Measurements from ENCODE around the gene OXER1. TPM values are rescaled to one million over a fixed set of nuclear protein-coding genes. Genes with fewer than 3 reads are reported as not detected.

Gene OXER1
- total RNA-seq, 1 donor from 2014 or later, result 4.6 TPM

DNA sequence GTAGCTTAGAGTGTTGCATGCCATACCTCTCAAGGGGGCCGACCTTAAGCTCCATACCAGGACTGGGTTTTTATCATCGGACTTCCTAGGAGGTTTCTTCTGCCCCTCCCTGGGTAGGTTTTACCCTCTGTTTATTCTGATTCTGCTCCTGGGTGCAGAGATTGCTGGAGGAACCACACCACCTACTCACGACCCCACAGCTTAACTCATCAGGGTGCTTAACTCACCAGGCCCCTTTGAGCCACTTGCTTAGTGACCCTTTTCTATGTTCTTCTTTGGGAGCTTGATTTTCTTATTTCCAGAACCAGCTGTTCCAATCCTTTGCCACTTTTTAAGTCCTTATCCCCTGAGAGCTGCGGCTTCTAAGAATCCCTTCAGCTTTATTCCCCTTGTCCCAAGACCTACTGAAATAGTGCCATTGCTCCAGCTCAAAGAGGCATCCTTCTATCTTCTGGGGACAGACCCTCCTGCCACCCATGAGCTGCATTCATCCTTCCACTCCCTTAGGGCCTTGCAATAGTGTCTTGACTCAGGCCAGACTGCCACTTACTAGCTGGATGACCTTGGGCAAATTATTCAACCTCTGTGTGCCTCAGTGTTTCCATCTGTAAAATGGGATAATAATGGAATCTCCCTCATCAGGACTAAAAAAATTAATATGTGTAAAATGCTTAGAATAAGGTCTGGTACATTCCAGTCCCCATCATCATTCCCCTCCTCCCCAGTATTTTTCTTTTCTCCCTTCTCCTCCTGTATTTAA, 5.8 kb downstream of the OXER1 start:
- Mint-ChIP-seq H3K27ac (no peak overlapping the region), H3K4me1 (ENCODE audit: low read depth) (peaks cover 4% of the 10 kb centered on the region), H3K36me3 (ENCODE audit: insufficient read depth) (peaks cover 8% of the 10 kb centered on the region), H3K4me3 (ENCODE audit: low read depth) (no peak overlapping the region), H3K9me3 (ENCODE audit: low read depth) (no peaks in the 10 kb centered on the region), H3K27me3 (no peaks in the 10 kb centered on the region)
- DNase-seq (ENCODE audit: low spot score, unreplicated experiment), result no peak
- TF ChIP-seq CTCF (IDR thresholded peaks at IDR 0.05; ENCODE audit: unreplicated experiment), result no peak

DNA sequence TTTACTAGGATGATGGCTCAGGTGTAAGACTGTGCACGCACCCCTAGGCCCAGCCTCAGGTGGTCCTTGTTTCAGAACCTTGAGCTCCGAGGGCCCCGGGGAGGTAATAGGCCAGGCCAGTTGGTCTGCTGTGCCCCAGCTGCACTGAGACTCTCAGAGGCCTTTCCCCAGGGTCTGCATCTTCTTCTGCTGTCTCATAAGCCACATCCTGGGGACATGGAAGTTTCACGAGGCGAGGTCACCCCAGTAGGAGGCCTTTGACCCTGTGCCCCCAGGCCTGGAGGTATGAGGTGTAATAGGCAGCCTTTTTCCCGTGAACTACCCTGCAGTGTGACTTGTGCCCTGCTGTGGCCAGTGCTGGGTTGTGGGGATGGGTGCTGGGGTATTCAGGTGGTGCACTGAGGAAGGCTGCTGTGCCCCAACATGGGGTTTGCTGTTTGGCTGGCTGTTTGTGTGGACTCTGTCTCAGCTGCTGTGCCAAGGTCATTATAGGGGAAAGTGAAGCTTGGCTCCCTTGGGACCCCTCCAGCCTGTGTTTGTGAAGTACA, 6.9 kb downstream of the OXER1 start:
- H3K4me3 Mint-ChIP-seq (ENCODE audit: low read depth), result no peak overlapping the region
- H3K9me3 Mint-ChIP-seq (ENCODE audit: low read depth), result no peaks in the 10 kb centered on the region
- peaks cover 5% of the 10 kb centered on the region for H3K36me3 Mint-ChIP-seq (ENCODE audit: insufficient read depth)
- no peak overlapping the region for H3K27ac Mint-ChIP-seq
- no peak for TF ChIP-seq CTCF (IDR thresholded peaks at IDR 0.05; ENCODE audit: unreplicated experiment)
- no peaks in the 10 kb centered on the region for H3K27me3 Mint-ChIP-seq
- no peak for DNase-seq (ENCODE audit: low spot score, unreplicated experiment)
- H3K4me1 Mint-ChIP-seq (ENCODE audit: low read depth), result peaks cover 4% of the 10 kb centered on the region

DNA sequence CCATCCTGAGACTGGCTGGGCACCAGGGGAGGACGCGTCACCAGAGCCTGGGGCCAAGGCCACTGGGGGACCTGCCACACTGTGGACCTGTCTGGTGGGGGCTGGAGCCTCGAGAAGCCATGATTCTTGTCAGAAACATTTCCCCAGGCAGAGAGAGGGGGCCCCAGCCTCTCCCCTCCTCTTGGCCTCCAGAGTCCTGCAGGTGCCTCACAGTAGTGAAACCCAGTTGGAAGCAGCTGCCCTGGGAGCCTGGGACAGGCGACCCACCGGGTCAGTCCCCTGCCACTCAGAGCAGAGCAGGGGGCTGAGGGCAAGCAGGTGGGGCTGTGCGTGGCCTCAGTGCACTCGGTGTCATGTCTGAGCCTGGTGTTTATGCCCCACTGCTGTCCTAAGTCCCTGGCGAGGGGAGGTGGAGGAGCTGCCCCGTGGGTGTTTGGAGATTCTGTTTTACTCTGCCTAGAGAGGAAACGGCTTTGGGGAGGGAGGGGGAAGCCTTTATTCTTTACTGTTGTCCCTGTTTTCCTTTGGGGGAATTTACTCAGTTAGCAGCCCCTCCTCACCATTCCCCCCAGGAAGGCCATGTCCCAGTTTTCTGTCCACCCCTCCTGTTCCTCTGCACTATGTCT, 7.7 kb downstream of the OXER1 start:
- Mint-ChIP-seq H3K9me3 (ENCODE audit: low read depth) (no peaks in the 10 kb centered on the region), H3K4me1 (ENCODE audit: low read depth) (peaks cover 4% of the 10 kb centered on the region), H3K4me3 (ENCODE audit: low read depth) (no peak overlapping the region), H3K27ac (no peak overlapping the region), H3K27me3 (no peaks in the 10 kb centered on the region), H3K36me3 (ENCODE audit: insufficient read depth) (peaks cover 5% of the 10 kb centered on the region)
- DNase-seq (ENCODE audit: low spot score, unreplicated experiment), result no peak
- TF ChIP-seq CTCF (IDR thresholded peaks at IDR 0.05; ENCODE audit: unreplicated experiment), result no peak

GRCh38 chr2:42755191-42755880, 8.6 kb downstream of the OXER1 start:
- TF ChIP-seq CTCF (IDR thresholded peaks at IDR 0.05; ENCODE audit: unreplicated experiment), result no peak
- H3K27me3 Mint-ChIP-seq, result no peaks in the 10 kb centered on the region
- no peak overlapping the region for H3K4me3 Mint-ChIP-seq (ENCODE audit: low read depth)
- H3K4me1 Mint-ChIP-seq (ENCODE audit: low read depth), result peaks cover 4% of the 10 kb centered on the region
- H3K27ac Mint-ChIP-seq, result no peak overlapping the region
- peaks cover 5% of the 10 kb centered on the region for H3K36me3 Mint-ChIP-seq (ENCODE audit: insufficient read depth)
- DNase-seq (ENCODE audit: low spot score, unreplicated experiment), result no peak
- no peaks in the 10 kb centered on the region for H3K9me3 Mint-ChIP-seq (ENCODE audit: low read depth)

- H3K4me3 Mint-ChIP-seq (ENCODE audit: low read depth), result no peak overlapping the region
- H3K4me1 Mint-ChIP-seq (ENCODE audit: low read depth), result peaks cover 4% of the 10 kb centered on the region
- H3K27me3 Mint-ChIP-seq, result no peaks in the 10 kb centered on the region
- H3K27ac Mint-ChIP-seq, result no peak overlapping the region
- TF ChIP-seq CTCF (IDR thresholded peaks at IDR 0.05; ENCODE audit: unreplicated experiment), result no peak
- DNase-seq (ENCODE audit: low spot score, unreplicated experiment), result no peak
- H3K36me3 Mint-ChIP-seq (ENCODE audit: insufficient read depth), result peaks cover 5% of the 10 kb centered on the region
- no peaks in the 10 kb centered on the region for H3K9me3 Mint-ChIP-seq (ENCODE audit: low read depth)
Measured at GRCh38 chr2:42754776-42755140, 9.2 kb downstream of the OXER1 start.

All from progenitor cell of endocrine pancreas (in vitro differentiated cells).